HepG2 (cell line): ENCODE data around the gene EYA2. TPM values are rescaled to one million over a fixed set of nuclear protein-coding genes. Genes with fewer than 3 reads are reported as not detected.

Experiments used
- ATAC-seq: fragments of 200-7000 bp; cut with Tn5 transposase; 3 replicates; pipeline ENCODE4 v1.9.1; 2020; ENCODE audit warnings: mild to moderate bottlenecking, moderate library complexity
- BruUV-seq: library from RNA; stranded (reverse); fragments of 400-500 nt; replicated peaks from 2 replicates; lab custom pipeline; 2021; lab: Mats Ljungman, UMichigan
- CTCF ChIA-PET: fragments of 300-600 bp; formaldehyde crosslinking; extraction: SDS; loops from one replicate; lab custom pipeline; 2021; ENCODE audit warnings: low total read pairs, inconsistent platforms, low intra/inter-chr PET ratio; lab: Yijun Ruan, JAX
- POLR2A ChIA-PET: fragments of 350-600 bp; sonication (Branson Sonifier 250); formaldehyde crosslinking; loops from one replicate; lab custom pipeline; 2020; ENCODE audit warnings: antibody characterized with exemption, inconsistent platforms; lab: Yijun Ruan, JAX
- DNase-seq: peaks from one replicate; pipeline ENCODE4 v3.0.0-alpha.2; 2015; ENCODE audit warnings: low spot score
- FAIRE-seq: peaks from 3 replicates; lab custom pipeline; 2011; peaks lifted over from hg19 to GRCh38; lab: Jason Lieb, UNC
- H2AFZ ChIP-seq: one replicate; pipeline ENCODE4 v1.6.1; 2011; ENCODE audit warnings: low read length, inconsistent platforms
- H3K27ac ChIP-seq: fragments of 300-600 bp; 3 replicates; pipeline ENCODE4 v1.8.0; 2011; ENCODE audit warnings: mixed run types, mild to moderate bottlenecking, mixed read lengths, low read length, inconsistent platforms; ENCODE audit not compliant: insufficient read depth; ENCODE audit errors: extremely low read length
- H3K27me3 ChIP-seq, 2 experiments: fragments of 200-600 bp in 1 of 2; 2 replicates in 1 of 2; 3 replicates in 1 of 2; pipeline versions ENCODE4 v1.6.0 to v1.8.0; 2011; ENCODE audit warnings: low read length in 2 of 2, mild to moderate bottlenecking in 2 of 2, moderate library complexity in 2 of 2, inconsistent platforms in 1 of 2; ENCODE audit not compliant: insufficient read depth in 2 of 2, control insufficient read depth in 1 of 2
- H3K36me3 ChIP-seq, 2 experiments: fragments of 200-600 bp in 1 of 2; replicated peaks in 1 of 2; 2 replicates in 1 of 2; 3 replicates in 1 of 2; pipeline versions ENCODE4 v1.5.1 to v1.8.0; 2011; ENCODE audit warnings: low read length in 2 of 2, inconsistent platforms in 1 of 2; ENCODE audit not compliant: insufficient read depth in 2 of 2, control insufficient read depth in 1 of 2
- H3K4me1 ChIP-seq: 2 replicates; pipeline ENCODE4 v1.5.1; 2012; ENCODE audit warnings: low read length, inconsistent platforms; ENCODE audit not compliant: insufficient read depth
- H3K4me2 ChIP-seq: 2 replicates; pipeline ENCODE4 v1.6.0; 2011; ENCODE audit warnings: low read depth, low read length, inconsistent platforms
- H3K4me3 ChIP-seq, 3 experiments: fragments of 200-600 bp in 1 of 3; sonication (generic), shearing (Covaris generic) in 1 of 3; replicated peaks in 1 of 3; 2 replicates each; pipeline ENCODE4 v1.5.1; 2011 to 2016; ENCODE audit warnings: low read length in 3 of 3, inconsistent platforms in 2 of 3, low read depth in 2 of 3, mild to moderate bottlenecking in 2 of 3, control low read depth in 1 of 3, mixed read lengths in 1 of 3; ENCODE audit not compliant: insufficient read depth in 1 of 3
- H3K79me2 ChIP-seq: one replicate; pipeline ENCODE4 v1.6.1; 2011; ENCODE audit warnings: low read length, inconsistent platforms; ENCODE audit not compliant: insufficient read depth
- H3K9ac ChIP-seq: 2 replicates; pipeline ENCODE4 v1.6.0; 2011; ENCODE audit warnings: mild to moderate bottlenecking, low read depth, low read length, inconsistent platforms; ENCODE audit not compliant: insufficient read depth
- H3K9me3 ChIP-seq: 2 replicates; pipeline ENCODE4 v1.5.1; 2012; ENCODE audit warnings: mild to moderate bottlenecking, low read length
- H4K20me1 ChIP-seq: 2 replicates; pipeline ENCODE4 v1.6.0; 2011; ENCODE audit warnings: inconsistent platforms, mild to moderate bottlenecking, low read length, moderate library complexity; ENCODE audit not compliant: insufficient read depth
- HNF4A ChIP-seq: sonication (generic); formaldehyde crosslinking; IDR thresholded peaks from 2 replicates; pipeline ENCODE4 v1.4.0; 2020; ENCODE audit warnings: missing genetic modification reagents
- HNF4G ChIP-seq, 2 experiments: sonication (generic) in 1 of 2; formaldehyde crosslinking in 1 of 2; IDR thresholded peaks; 2 replicates each; pipeline versions ENCODE4 v1.4.0 to v1.6.1; 2011 to 2020; ENCODE audit warnings: borderline replicate concordance in 2 of 2, low read depth in 2 of 2, mild to moderate bottlenecking in 2 of 2, low read length in 1 of 2, missing genetic modification reagents in 1 of 2, moderate library complexity in 1 of 2
- HOXD1 ChIP-seq: sonication (generic); formaldehyde crosslinking; IDR thresholded peaks from 2 replicates; pipeline ENCODE4 v1.5.0; 2020; ENCODE audit warnings: missing genetic modification reagents
- JUND ChIP-seq: sonication (generic); formaldehyde crosslinking; IDR thresholded peaks from 2 replicates; pipeline ENCODE4 v1.8.0; 2022; ENCODE audit warnings: mild to moderate bottlenecking, missing genetic modification reagents
- MAFK ChIP-seq, 2 experiments: IDR thresholded peaks in 1 of 2; conservative IDR thresholded peaks in 1 of 2; 2 replicates each; pipeline ENCODE4 v1.6.1; 2011; ENCODE audit warnings: improper control_type of control experiment in 2 of 2, low read length in 2 of 2
- PITX1 ChIP-seq: sonication (generic); formaldehyde crosslinking; IDR thresholded peaks from 2 replicates; pipeline ENCODE4 v1.5.1; 2020; ENCODE audit warnings: mild to moderate bottlenecking, missing genetic modification reagents
- ZNF451 ChIP-seq: sonication (generic); formaldehyde crosslinking; IDR thresholded peaks from 2 replicates; pipeline ENCODE4 v1.5.0; 2020; ENCODE audit warnings: mild to moderate bottlenecking, missing genetic modification reagents
- WGBS: methylation state at CpG from one replicate; pipeline ENCODE4 v1.1.6; 2017; ENCODE audit warnings: low lambda C conversion rate; 5-methylcytosine and 5-hydroxymethylcytosine counted together
- in situ Hi-C: cut with HindIII; loops from 2 replicates; pipeline ENCODE4 v1.10.0; 2017; ENCODE audit warnings: low pct_unique_long_range_greater_than_20kb; ENCODE audit not compliant: extremely low pct_ligation_motif_present
- intact Hi-C: fragments of 100-400 bp; cut with micrococcal nuclease; formaldehyde crosslinking; loops from one replicate; pipeline ENCODE4 v1.10.0; 2022; ENCODE audit not compliant: unreplicated experiment
- polyA plus RNA-seq, 8 experiments: library from polyadenylated mRNA; depleted of rRNA in 3 of 8; stranded (reverse) in 7 of 8; unstranded in 1 of 8; fragments of >200 nt; fragmentation: Illumina TruSeq in 4 of 8; extraction: Trizol in 4 of 8; gene quantifications; 2 replicates each; pipeline versions ENCODE4 v1.2.1 to v1.2.3, GENCODE V29; 2011 to 2016; ENCODE audit warnings: low read depth in 4 of 8, missing spikeins in 1 of 8, mixed read lengths in 1 of 8; ENCODE audit not compliant: insufficient read depth in 1 of 8
- total RNA-seq, 5 experiments: library from RNA; depleted of rRNA; stranded (reverse); fragments of >200 nt; fragmentation: Illumina TruSeq; extraction: Trizol; gene quantifications; 2 replicates each; pipeline ENCODE4 v1.2.3, GENCODE V29; 2016; ENCODE audit warnings: low read depth in 1 of 5
- TF ChIP-seq, protein P1 (sequence below): sonication (generic); formaldehyde crosslinking; IDR thresholded peaks from 2 replicates; pipeline ENCODE4 v1.5.0; 2020; ENCODE audit warnings: missing genetic modification reagents

Gene EYA2
- total and polyA plus RNA-seq, 2 of the 13 experiments (the other 11 are each of a cell fraction or from before 2014, with no cell fraction given), result not detected

DNA sequence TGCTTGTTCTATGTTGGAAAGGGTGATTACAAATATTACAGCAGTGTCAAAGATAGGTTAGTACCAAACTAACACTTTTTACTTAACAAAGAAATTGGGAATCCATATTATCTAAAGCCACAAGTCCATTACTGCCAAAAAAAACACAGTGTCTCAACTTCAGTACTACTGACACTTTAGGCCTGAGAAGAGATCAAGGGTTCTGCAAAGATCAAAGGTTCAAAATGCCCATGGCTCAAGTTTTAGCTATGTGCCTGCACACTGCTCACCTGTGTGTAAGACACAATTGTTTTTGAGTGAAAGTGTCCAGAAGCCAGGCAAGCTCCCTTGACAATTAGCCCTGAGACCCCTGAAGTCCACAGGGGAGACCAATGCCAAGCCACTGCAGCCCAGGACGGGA is 329.3 kb downstream of the EYA2 start:
- peaks cover 61 to 85% of the 10 kb centered on the region in 2 experiments for H3K36me3 ChIP-seq
- CTCF ChIA-PET, result no interaction called here
- in situ Hi-C loops, result no loop called here
- peak; percentile 28 for ATAC-seq
- BruUV-seq, result no TSS peak
- H3K79me2 ChIP-seq, result peaks cover 3% of the 10 kb centered on the region
- POLR2A ChIA-PET, result interaction anchor here (1.0 kb wide), 2 partner anchors 9 to 21 kb away, joined by 3 to 4 read pairs; no protein-coding TSS in a partner anchor
- H3K27ac ChIP-seq, result peak overlapping the region; percentile 27
- H3K4me2 ChIP-seq, result no peak overlapping the region
- H4K20me1 ChIP-seq, result peaks cover 14% of the 10 kb centered on the region; the same call in 1 of the 2 replicates
- no peak overlapping the region for H3K9ac ChIP-seq
- DNase-seq, result no peak
- intact Hi-C loops, result no loop called here
- H3K4me3 ChIP-seq, result no peak overlapping the region
- TF ChIP-seq HOXD1 (peak; percentile 22; the same call in 1 of the 2 replicates), ZNF451 (CRISPR knock-in tag) (no peak), HNF4A (CRISPR knock-in tag) (peak; percentile 71), JUND (CRISPR knock-in tag) (0 out of 2 replicates have a peak, but pooled peaks have one; percentile 4), MAFK (conservative IDR thresholded peaks at IDR 0.05 in 1 of 2, IDR thresholded peaks at IDR 0.05 in 1 of 2; ENCODE audit: low read length in 2 of 2) (no peak), HNF4G (IDR thresholded peaks at IDR 0.05; ENCODE audit: borderline replicate concordance, low read depth, low read length) (peak; percentile 57; the same call in 1 of the 2 replicates), HNF4G (CRISPR knock-in tag; IDR thresholded peaks at IDR 0.05; ENCODE audit: borderline replicate concordance, low read depth) (no peak), PITX1 (CRISPR knock-in tag) (0 out of 2 replicates have a peak, but pooled peaks have one; percentile 14)
- TF ChIP-seq, protein P1, sequence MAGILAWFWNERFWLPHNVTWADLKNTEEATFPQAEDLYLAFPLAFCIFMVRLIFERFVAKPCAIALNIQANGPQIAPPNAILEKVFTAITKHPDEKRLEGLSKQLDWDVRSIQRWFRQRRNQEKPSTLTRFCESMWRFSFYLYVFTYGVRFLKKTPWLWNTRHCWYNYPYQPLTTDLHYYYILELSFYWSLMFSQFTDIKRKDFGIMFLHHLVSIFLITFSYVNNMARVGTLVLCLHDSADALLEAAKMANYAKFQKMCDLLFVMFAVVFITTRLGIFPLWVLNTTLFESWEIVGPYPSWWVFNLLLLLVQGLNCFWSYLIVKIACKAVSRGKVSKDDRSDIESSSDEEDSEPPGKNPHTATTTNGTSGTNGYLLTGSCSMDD, result 0 out of 2 replicates have a peak, but pooled peaks have one; percentile 22
- TF ChIP-seq, all 625 proteins: peak for 6
- peaks cover 25% of the 10 kb centered on the region for H3K4me1 ChIP-seq
- H3K27me3 ChIP-seq, result no peaks in the 10 kb centered on the region
- no peak overlapping the region for H2AFZ ChIP-seq
- no peaks in the 10 kb centered on the region for H3K9me3 ChIP-seq
- peak; percentile 54 for FAIRE-seq
- WGBS, result 100% methylated on average over 1 of the region's 1 CpG
